Esophagus squamous epithelium (tissue), 5 donors: Measurements from ENCODE around the gene ARHGEF25. TPM values are rescaled to one million over a fixed set of nuclear protein-coding genes. Genes with fewer than 3 reads are reported as not detected.
"Not testable (repeated sequence)": the region's sequence is repeated elsewhere in the genome, so short reads cannot be mapped to it uniquely, and the experiment has no call there.

ENCODE experiments used
- DNase-seq: peaks from one replicate; lab custom pipeline; 2025; lab: John Stamatoyannopoulos, UW
- H3K27ac ChIP-seq, 4 donors: fragments of 200-600 bp; sonication (generic); one replicate each; pipeline ENCODE4 v1.5.1; 2016 to 2019; ENCODE audit warnings: mild to moderate bottlenecking in 1 of 4
- H3K27me3 ChIP-seq, 4 donors: fragments of 200-600 bp; sonication (generic); 1 replicate in 3 of 4; 2 replicates in 1 of 4; pipeline versions ENCODE4 v1.5.1 to v1.6.0; 2017 to 2021; ENCODE audit warnings: antibody characterized with exemption in 1 of 4
- H3K36me3 ChIP-seq, 3 donors: fragments of 200-600 bp; sonication (generic); one replicate each; pipeline ENCODE4 v1.5.1; 2016 to 2019
- H3K4me1 ChIP-seq, 3 donors: fragments of 200-600 bp; sonication (generic); one replicate each; pipeline ENCODE4 v1.5.1; 2017 to 2019
- H3K4me3 ChIP-seq, 4 donors: fragments of 200-600 bp; sonication (generic); 1 replicate in 3 of 4; 2 replicates in 1 of 4; pipeline ENCODE4 v1.5.1; 2016 to 2019; ENCODE audit warnings: mild to moderate bottlenecking in 2 of 4, moderate library complexity in 1 of 4
- H3K9me3 ChIP-seq, 3 donors: fragments of 200-600 bp; sonication (generic); one replicate each; pipeline ENCODE4 v1.5.1; 2016 to 2019
- POLR2A ChIP-seq, 4 donors: fragments of 450-650 bp; IDR thresholded peaks; one replicate each; pipeline ENCODE4 v1.6.1; 2017; ENCODE audit warnings: antibody characterized with exemption in 4 of 4, mild to moderate bottlenecking in 4 of 4, moderate library complexity in 3 of 4
- WGBS, 2 donors: methylation state at CpG; one replicate each; pipeline ENCODE4 v1.1.5; 2018; 5-methylcytosine and 5-hydroxymethylcytosine counted together
- intact Hi-C: fragments of 100-400 bp; cut with DNase I; formaldehyde crosslinking; loops from one replicate; pipeline ENCODE4 v1.15.0; 2022
- total RNA-seq, 4 donors: library from RNA; depleted of rRNA; stranded (reverse); fragments of >200 nt; gene quantifications; one replicate each; pipeline ENCODE4 v1.1.0, GENCODE V29; 2016
- TF ChIP-seq, protein P1 (sequence below), 6 experiments: fragments of 450-650 bp in 4 of 6; fragments of 200-600 bp in 2 of 6; sonication (generic) in 2 of 6; IDR thresholded peaks; one replicate each; pipeline ENCODE4 v1.5.1; 2016 to 2019; ENCODE audit warnings: antibody characterized with exemption in 6 of 6, mild to moderate bottlenecking in 4 of 6, moderate library complexity in 4 of 6
- donor health status: DM: yes; HTN: yes; CAD: no.

The ARHGEF25 gene
- total RNA-seq, 4 donors from 2014 or later, result 0.76 to 27.7 (median 6.2) TPM

DNA sequence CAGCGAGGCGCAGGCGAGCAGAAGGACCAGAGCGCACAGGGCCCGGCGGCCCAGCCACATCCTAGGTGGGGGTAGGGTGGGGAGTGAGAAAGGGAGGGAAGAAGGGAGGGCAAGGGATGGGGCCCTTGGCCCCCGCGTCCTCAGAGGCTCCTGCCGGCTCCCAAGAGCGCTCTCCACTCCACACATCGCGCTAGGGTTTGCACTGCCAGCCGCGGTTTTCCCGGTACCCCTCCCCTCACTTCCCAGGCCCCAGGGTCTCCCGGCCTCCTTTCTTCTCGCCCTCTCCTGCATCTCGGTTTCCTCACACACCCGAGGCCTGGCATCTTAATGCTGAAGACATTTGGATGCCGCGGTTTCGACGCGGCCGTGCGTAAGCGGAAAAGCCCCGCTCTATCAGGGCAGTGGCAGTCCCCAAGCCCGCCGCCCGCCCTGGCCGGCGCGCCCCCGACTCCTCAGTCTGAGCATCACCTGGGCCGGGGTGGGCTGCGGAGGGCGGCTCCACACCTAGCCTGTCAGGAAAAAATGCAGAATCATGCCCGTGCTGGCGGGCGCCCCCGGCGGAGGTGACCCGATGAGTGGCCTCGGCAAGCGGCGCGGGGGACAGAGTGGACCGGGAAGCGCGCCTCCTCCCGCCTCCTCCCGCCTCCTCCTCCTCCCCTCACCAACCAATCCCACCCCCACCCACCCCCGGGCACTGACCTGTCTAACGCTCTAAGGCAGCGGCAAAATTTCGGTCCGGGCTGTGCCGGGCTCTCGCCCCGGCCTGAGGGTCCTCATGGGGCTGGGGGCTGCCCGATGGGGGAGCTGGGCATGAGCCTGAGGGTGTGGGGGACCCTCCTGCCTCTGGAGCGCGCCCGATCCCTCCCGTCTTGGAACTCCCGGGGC is 21.1 kb downstream of the ARHGEF25 start:
- no peaks in the 10 kb centered on the region for H3K9me3 ChIP-seq
- H3K4me3 ChIP-seq, result peak overlapping the region; percentile 31 to 70 (median 52)
- WGBS, 2 donors, result 0% methylated on average over 6 to 14 of the region's 67 CpGs
- no peak for DNase-seq
- no peaks in the 10 kb centered on the region for H3K36me3 ChIP-seq
- peaks cover 12 to 90% (median 20%) of the 10 kb centered on the region in 4 donors for H3K27me3 ChIP-seq
- TF ChIP-seq, protein P1, sequence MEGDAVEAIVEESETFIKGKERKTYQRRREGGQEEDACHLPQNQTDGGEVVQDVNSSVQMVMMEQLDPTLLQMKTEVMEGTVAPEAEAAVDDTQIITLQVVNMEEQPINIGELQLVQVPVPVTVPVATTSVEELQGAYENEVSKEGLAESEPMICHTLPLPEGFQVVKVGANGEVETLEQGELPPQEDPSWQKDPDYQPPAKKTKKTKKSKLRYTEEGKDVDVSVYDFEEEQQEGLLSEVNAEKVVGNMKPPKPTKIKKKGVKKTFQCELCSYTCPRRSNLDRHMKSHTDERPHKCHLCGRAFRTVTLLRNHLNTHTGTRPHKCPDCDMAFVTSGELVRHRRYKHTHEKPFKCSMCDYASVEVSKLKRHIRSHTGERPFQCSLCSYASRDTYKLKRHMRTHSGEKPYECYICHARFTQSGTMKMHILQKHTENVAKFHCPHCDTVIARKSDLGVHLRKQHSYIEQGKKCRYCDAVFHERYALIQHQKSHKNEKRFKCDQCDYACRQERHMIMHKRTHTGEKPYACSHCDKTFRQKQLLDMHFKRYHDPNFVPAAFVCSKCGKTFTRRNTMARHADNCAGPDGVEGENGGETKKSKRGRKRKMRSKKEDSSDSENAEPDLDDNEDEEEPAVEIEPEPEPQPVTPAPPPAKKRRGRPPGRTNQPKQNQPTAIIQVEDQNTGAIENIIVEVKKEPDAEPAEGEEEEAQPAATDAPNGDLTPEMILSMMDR (IDR thresholded peaks at IDR 0.05), result no peak
- no peak for TF ChIP-seq POLR2A (IDR thresholded peaks at IDR 0.05)
- H3K4me1 ChIP-seq, result peaks cover 17 to 31% (median 19%) of the 10 kb centered on the region in 3 donors
- intact Hi-C loops, result no loop called here
- peak overlapping the region in 3 of 4 donors; percentile 14 to 28 (median 27) for H3K27ac ChIP-seq

- 2 to 6% methylated on average over 7 to 13 of the region's 58 CpGs for WGBS, 2 donors
- TF ChIP-seq POLR2A (IDR thresholded peaks at IDR 0.05), result no peak
- TF ChIP-seq, protein P1 (IDR thresholded peaks at IDR 0.05), result peak; percentile 66 to 89 (median 83)
- intact Hi-C loops, result no loop called here
- peaks cover 17 to 22% (median 19%) of the 10 kb centered on the region in 3 donors for H3K4me1 ChIP-seq
- no peaks in the 10 kb centered on the region for H3K9me3 ChIP-seq
- peak within 1 kb of the TSS in 3 of 4 donors; percentile 14 to 28 (median 27) for H3K27ac ChIP-seq
- peak within 1 kb of the TSS; percentile 31 to 70 (median 52) for H3K4me3 ChIP-seq
- H3K27me3 ChIP-seq, result peaks cover 7 to 85% (median 14%) of the 10 kb centered on the region in 4 donors
- no peak for DNase-seq
- H3K36me3 ChIP-seq, result no peaks in the 10 kb centered on the region
Observed at GRCh38 chr12:57632958-57633840, 22.0 kb downstream of the ARHGEF25 start, which contains the start of gene B4GALNT1. TSS of gene B4GALNT1 (minus strand) at chr12:57633201. CDS start at chr12:57632132, 1,069 bp downstream.

DNA sequence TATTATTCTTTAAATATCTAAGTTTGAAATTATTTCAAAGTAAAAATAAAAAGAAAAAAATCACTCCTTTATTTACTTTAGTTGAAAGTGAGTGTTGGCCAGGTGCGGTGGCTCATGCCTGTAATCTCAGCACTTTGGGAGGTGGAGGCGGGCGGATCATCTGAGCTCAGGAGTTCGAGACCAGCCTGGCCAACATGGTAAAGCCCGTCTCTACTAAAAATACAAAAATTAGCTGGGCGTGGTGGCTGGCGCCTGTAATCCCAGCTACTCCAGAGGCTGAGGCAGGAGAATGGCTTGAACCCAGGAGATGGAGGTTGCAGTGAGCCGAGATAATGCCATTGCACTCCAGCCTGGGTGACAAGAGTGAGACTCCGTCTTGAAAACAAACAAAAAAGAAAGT is 25.5 kb downstream of the ARHGEF25 start:
- H3K36me3 ChIP-seq, intact Hi-C loops, DNase-seq, H3K4me3 ChIP-seq, H3K27ac ChIP-seq, H3K9me3 ChIP-seq: not testable (repeated sequence)
- peaks cover 2 to 85% (median 13%) of the 10 kb centered on the region in 4 donors for H3K27me3 ChIP-seq
- WGBS, 2 donors, result 72 to 79% methylated on average over 8 to 9 of the region's 9 CpGs
- H3K4me1 ChIP-seq, result peaks cover 16 to 19% (median 17%) of the 10 kb centered on the region in 3 donors

GRCh38 chr12:57637364-57637763 is 26.1 kb downstream of the ARHGEF25 start:
- intact Hi-C loops, result no loop called here
- DNase-seq, result no peak
- H3K27me3 ChIP-seq, result peaks cover 0 to 85% (median 6%) of the 10 kb centered on the region in 4 donors
- no peak for TF ChIP-seq POLR2A (IDR thresholded peaks at IDR 0.05)
- TF ChIP-seq, protein P1 (IDR thresholded peaks at IDR 0.05), result no peak
- no peaks in the 10 kb centered on the region for H3K36me3 ChIP-seq
- H3K4me3 ChIP-seq, result no peak overlapping the region
- no peaks in the 10 kb centered on the region for H3K9me3 ChIP-seq
- peaks cover 10 to 13% (median 11%) of the 10 kb centered on the region in 3 donors for H3K4me1 ChIP-seq
- 38 to 49% methylated on average over 3 of the region's 3 CpGs for WGBS, 2 donors
- no peak overlapping the region for H3K27ac ChIP-seq

- peaks cover 2 to 6% (median 5%) of the 10 kb centered on the region in 3 donors for H3K4me1 ChIP-seq
- no peaks in the 10 kb centered on the region for H3K9me3 ChIP-seq
- no peak for TF ChIP-seq POLR2A (IDR thresholded peaks at IDR 0.05)
- TF ChIP-seq, protein P1 (IDR thresholded peaks at IDR 0.05), result no peak
- H3K27ac ChIP-seq, result no peak overlapping the region
- no peaks in the 10 kb centered on the region for H3K36me3 ChIP-seq
- WGBS, 2 donors, result 86 to 88% methylated on average over 3 of the region's 3 CpGs
- intact Hi-C loops, result no loop called here
- no peak overlapping the region for H3K4me3 ChIP-seq
- peaks cover 0 to 84% (median under 1%) of the 10 kb centered on the region in 4 donors for H3K27me3 ChIP-seq
- DNase-seq, result no peak
Observed at GRCh38 chr12:57638096-57638495, 26.9 kb downstream of the ARHGEF25 start.
